Cardiac septum (tissue), 1 donor: ENCODE data around the gene NDST1. TPM values are rescaled to one million over a fixed set of nuclear protein-coding genes. Genes with fewer than 3 reads are reported as not detected.

Source experiments
- DNase-seq: peaks from one replicate; pipeline ENCODE4 v3.0.0-alpha.2; 2020; ENCODE audit warnings: low spot score
- intact Hi-C: fragments of 100-400 bp; cut with DNase I; formaldehyde crosslinking; loops from one replicate; pipeline ENCODE4 v1.14.0; 2022
- total RNA-seq: library from RNA; stranded (reverse); fragmentation: NEBNext Ultra II Directional; extraction: Animal tissue kit (Norgen Biotek cat#: 25700); gene quantifications from one replicate; pipeline ENCODE4 v1.2.1, GENCODE V29; 2021
- donor health status: DM: no; HTN: no; CAD: no.

NDST1 gene
- total RNA-seq, 1 donor from 2014 or later: 67.6 TPM

GRCh38 chr5:150593593-150593992 lies 85.7 kb downstream of the NDST1 start:
- intact Hi-C loops: no loop called here
- DNase-seq: no peak

GRCh38 chr5:150593996-150594395 lies 86.1 kb downstream of the NDST1 start:
- intact Hi-C loops: no loop called here
- no peak for DNase-seq

- DNase-seq: no peak
- intact Hi-C loops: no loop called here
Measured at GRCh38 chr5:150595466-150596031, 87.6 kb downstream of the NDST1 start.

GRCh38 chr5:150596313-150596712 lies 88.4 kb downstream of the NDST1 start:
- intact Hi-C loops: no loop called here
- no peak for DNase-seq

- intact Hi-C loops: no loop called here
- DNase-seq: no peak
Measured at GRCh38 chr5:150596826-150597225, 88.9 kb downstream of the NDST1 start.

GRCh38 chr5:150598006-150598405 lies 90.1 kb downstream of the NDST1 start:
- no peak for DNase-seq
- intact Hi-C loops: no loop called here

GRCh38 chr5:150598821-150599273 lies 90.9 kb downstream of the NDST1 start:
- intact Hi-C loops: no loop called here
- DNase-seq: no peak

GRCh38 chr5:150599281-150599680 lies 91.3 kb downstream of the NDST1 start:
- no peak for DNase-seq
- intact Hi-C loops: no loop called here

GRCh38 chr5:150599917-150600511 lies 92.1 kb downstream of the NDST1 start:
- DNase-seq: peak; percentile 94
- intact Hi-C loops: no loop called here

- intact Hi-C loops: no loop called here
- no peak for DNase-seq
Measured at GRCh38 chr5:150600616-150601490, 92.9 kb downstream of the NDST1 start.

GRCh38 chr5:150601491-150602345 lies 93.8 kb downstream of the NDST1 start:
- no peak for DNase-seq
- intact Hi-C loops: loop anchor here (2.0 kb wide), 1 partner anchor 43 kb away; no protein-coding TSS in a partner anchor

- intact Hi-C loops: loop anchor here (2.0 kb wide), 1 partner anchor 42 kb away; no protein-coding TSS in a partner anchor
- no peak for DNase-seq
Measured at GRCh38 chr5:150603052-150603451, 95.1 kb downstream of the NDST1 start.

- intact Hi-C loops: loop anchor here (2.0 kb wide), 1 partner anchor 41 kb away; no protein-coding TSS in a partner anchor
- no peak for DNase-seq
Measured at GRCh38 chr5:150603491-150603890, 95.6 kb downstream of the NDST1 start.

- DNase-seq: no peak
- intact Hi-C loops: no loop called here
Measured at GRCh38 chr5:150604010-150604409, 96.1 kb downstream of the NDST1 start.

- no peak for DNase-seq
- intact Hi-C loops: no loop called here
Measured at GRCh38 chr5:150604894-150605440, 97.0 kb downstream of the NDST1 start.

GRCh38 chr5:150605546-150605945 lies 97.6 kb downstream of the NDST1 start:
- DNase-seq: no peak
- intact Hi-C loops: no loop called here

- intact Hi-C loops: no loop called here
- no peak for DNase-seq
Measured at GRCh38 chr5:150606476-150606875, 98.5 kb downstream of the NDST1 start.

GRCh38 chr5:150607105-150607504 lies 99.2 kb downstream of the NDST1 start:
- no peak for DNase-seq
- intact Hi-C loops: no loop called here
